HepG2 (cell line): ENCODE results near the gene ZKSCAN4. TPM values are rescaled to one million over a fixed set of nuclear protein-coding genes. Genes with fewer than 3 reads are reported as not detected.

Source experiments
- FOXM1 ChIP-seq: sonication (generic); formaldehyde crosslinking; IDR thresholded peaks from 2 replicates; pipeline ENCODE4 v1.5.0; 2020; ENCODE audit warnings: missing genetic modification reagents
- GMEB1 ChIP-seq: sonication (generic); formaldehyde crosslinking; IDR thresholded peaks from 2 replicates; pipeline ENCODE4 v1.5.1; 2020; ENCODE audit warnings: missing genetic modification reagents, mild to moderate bottlenecking, borderline replicate concordance
- IKZF5 ChIP-seq: IDR thresholded peaks from 2 replicates; pipeline ENCODE4 v1.6.1; 2018; ENCODE audit warnings: missing genetic modification reagents, mild to moderate bottlenecking, missing compliant biosample characterization
- KDM3A ChIP-seq: IDR thresholded peaks from 2 replicates; pipeline ENCODE4 v1.6.1; 2018; ENCODE audit warnings: low read depth, missing compliant biosample characterization
- KLF13 ChIP-seq: sonication (generic); formaldehyde crosslinking; IDR thresholded peaks from 2 replicates; pipeline ENCODE4 v1.4.0; 2020; ENCODE audit warnings: mild to moderate bottlenecking, missing genetic modification reagents
- MYC ChIP-seq: sonication (generic); formaldehyde crosslinking; IDR thresholded peaks from 2 replicates; pipeline ENCODE4 v1.9.0; 2021; ENCODE audit warnings: missing genetic modification reagents, borderline replicate concordance
- ONECUT2 ChIP-seq: sonication (generic); formaldehyde crosslinking; IDR thresholded peaks from 2 replicates; pipeline ENCODE4 v1.4.0; 2020; ENCODE audit warnings: missing genetic modification reagents
- POGZ ChIP-seq: sonication (generic); formaldehyde crosslinking; IDR thresholded peaks from 2 replicates; pipeline ENCODE4 v1.4.0; 2020; ENCODE audit warnings: mild to moderate bottlenecking, missing genetic modification reagents
- REPIN1 ChIP-seq: sonication (generic); formaldehyde crosslinking; IDR thresholded peaks from 2 replicates; pipeline ENCODE4 v1.8.0; 2022; ENCODE audit warnings: missing genetic modification reagents, low read depth, mild to moderate bottlenecking, borderline replicate concordance
- ZBTB42 ChIP-seq: sonication (generic); formaldehyde crosslinking; IDR thresholded peaks from 2 replicates; pipeline ENCODE4 v1.5.0; 2020; ENCODE audit warnings: mild to moderate bottlenecking, missing genetic modification reagents
- ZKSCAN1 ChIP-seq: fragments of 150-350 bp; IDR thresholded peaks from 2 replicates; pipeline ENCODE4 v1.6.1; 2014; ENCODE audit warnings: low read length
- ZNF142 ChIP-seq: sonication (generic); formaldehyde crosslinking; IDR thresholded peaks from 2 replicates; pipeline ENCODE4 v1.4.0; 2020; ENCODE audit warnings: missing genetic modification reagents
- ZNF230 ChIP-seq: sonication (generic); formaldehyde crosslinking; IDR thresholded peaks from 2 replicates; pipeline ENCODE4 v1.4.0; 2020; ENCODE audit warnings: mild to moderate bottlenecking, missing genetic modification reagents
- ZNF569 ChIP-seq: sonication (generic); formaldehyde crosslinking; IDR thresholded peaks from 2 replicates; pipeline ENCODE4 v1.5.0; 2020; ENCODE audit warnings: mild to moderate bottlenecking, missing genetic modification reagents, moderate library complexity, borderline replicate concordance
- ZNF703 ChIP-seq: sonication (generic); formaldehyde crosslinking; IDR thresholded peaks from 2 replicates; pipeline ENCODE4 v1.5.1; 2020; ENCODE audit warnings: missing genetic modification reagents, mild to moderate bottlenecking, moderate library complexity, borderline replicate concordance
- ZNF724P ChIP-seq: sonication (generic); formaldehyde crosslinking; IDR thresholded peaks from 2 replicates; pipeline ENCODE4 v1.8.0; 2022; ENCODE audit warnings: missing genetic modification reagents, borderline replicate concordance
- polyA plus RNA-seq, 8 experiments: library from polyadenylated mRNA; depleted of rRNA in 3 of 8; stranded (reverse) in 7 of 8; unstranded in 1 of 8; fragments of >200 nt; fragmentation: Illumina TruSeq in 4 of 8; extraction: Trizol in 4 of 8; gene quantifications; 2 replicates each; pipeline versions ENCODE4 v1.2.1 to v1.2.3, GENCODE V29; 2011 to 2016; ENCODE audit warnings: low read depth in 4 of 8, missing spikeins in 1 of 8, mixed read lengths in 1 of 8; ENCODE audit not compliant: insufficient read depth in 1 of 8
- total RNA-seq, 5 experiments: library from RNA; depleted of rRNA; stranded (reverse); fragments of >200 nt; fragmentation: Illumina TruSeq; extraction: Trizol; gene quantifications; 2 replicates each; pipeline ENCODE4 v1.2.3, GENCODE V29; 2016; ENCODE audit warnings: low read depth in 1 of 5

Gene ZKSCAN4
- total and polyA plus RNA-seq, 2 of the 13 experiments (the other 11 are each of a cell fraction or from before 2014, with no cell fraction given) = 2.9 to 7.8 TPM

- TF ChIP-seq ZNF569 (CRISPR knock-in tag) (no peak), POGZ (CRISPR knock-in tag) (peak; percentile 67), KDM3A (CRISPR knock-in tag) (peak; percentile 94), ZKSCAN1 (no peak), FOXM1 (CRISPR knock-in tag) (no peak), ONECUT2 (CRISPR knock-in tag) (0 out of 2 replicates have a peak, but pooled peaks have one; percentile 42), ZNF230 (CRISPR knock-in tag) (peak; percentile 90; the same call in 1 of the 2 replicates), IKZF5 (peak; percentile 81; the same call in 1 of the 2 replicates), ZNF142 (CRISPR knock-in tag) (peak; percentile 43; the same call in 1 of the 2 replicates), MYC (peak; percentile 63; the same call in 1 of the 2 replicates), ZNF724P (CRISPR knock-in tag) (no peak), REPIN1 (CRISPR knock-in tag) (peak; percentile 88), GMEB1 (CRISPR knock-in tag) (peak; percentile 72), ZNF703 (CRISPR knock-in tag) (peak; percentile 64; the same call in 1 of the 2 replicates), KLF13 (CRISPR knock-in tag) (no peak), ZBTB42 (CRISPR knock-in tag) (peak; percentile 29; the same call in 1 of the 2 replicates)
Measured at GRCh38 chr6:28281288-28282064, 29.4 kb upstream of the ZKSCAN4 start, which contains the start of gene PGBD1 (continued).
